Peyer's patch (tissue), 4 donors: Measurements from ENCODE around the gene NAA25. TPM values are rescaled to one million over a fixed set of nuclear protein-coding genes. Genes with fewer than 3 reads are reported as not detected.

Source experiments
- DNase-seq, 3 donors: peaks; one replicate each; pipeline ENCODE4 v3.0.0-alpha.2; 2017 to 2019
- H3K27ac ChIP-seq, 4 donors: fragments of 200-600 bp; sonication (generic); one replicate each; pipeline ENCODE4 v1.5.1; 2016 to 2019
- H3K27me3 ChIP-seq, 2 donors: fragments of 200-600 bp; sonication (generic); one replicate each; pipeline ENCODE4 v1.5.1; 2019
- H3K36me3 ChIP-seq, 3 donors: fragments of 200-600 bp; sonication (generic); one replicate each; pipeline ENCODE4 v1.5.1; 2016 to 2019
- H3K4me1 ChIP-seq, 4 donors: fragments of 200-600 bp; sonication (generic); one replicate each; pipeline ENCODE4 v1.5.1; 2016 to 2019
- H3K4me3 ChIP-seq, 4 donors: fragments of 200-600 bp; sonication (generic); 1 replicate in 3 of 4; 2 replicates in 1 of 4; pipeline ENCODE4 v1.5.1; 2016 to 2019; ENCODE audit warnings: mild to moderate bottlenecking in 1 of 4
- H3K9me3 ChIP-seq, 4 donors: fragments of 200-600 bp; sonication (generic); one replicate each; pipeline ENCODE4 v1.5.1; 2016 to 2019; ENCODE audit warnings: mild to moderate bottlenecking in 1 of 4
- POLR2A ChIP-seq, 2 donors: fragments of 450-650 bp; IDR thresholded peaks; one replicate each; pipeline ENCODE4 v1.5.1; 2017; ENCODE audit warnings: antibody characterized with exemption in 2 of 2, mild to moderate bottlenecking in 2 of 2, moderate library complexity in 2 of 2
- total RNA-seq, 4 donors: library from RNA; depleted of rRNA; stranded (reverse); fragments of >200 nt; gene quantifications; one replicate each; pipeline ENCODE4 v1.1.0, GENCODE V29; 2016
- TF ChIP-seq, protein P1 (sequence below), 6 experiments: fragments of 450-650 bp in 4 of 6; fragments of 200-600 bp in 2 of 6; sonication (generic) in 1 of 6; IDR thresholded peaks; one replicate each; pipeline ENCODE4 v1.5.1; 2017 to 2019; ENCODE audit warnings: antibody characterized with exemption in 6 of 6, mild to moderate bottlenecking in 3 of 6, moderate library complexity in 1 of 6

The NAA25 gene
- total RNA-seq, 4 donors from 2014 or later: 18.9 to 25.6 (median 22.2) TPM

DNA sequence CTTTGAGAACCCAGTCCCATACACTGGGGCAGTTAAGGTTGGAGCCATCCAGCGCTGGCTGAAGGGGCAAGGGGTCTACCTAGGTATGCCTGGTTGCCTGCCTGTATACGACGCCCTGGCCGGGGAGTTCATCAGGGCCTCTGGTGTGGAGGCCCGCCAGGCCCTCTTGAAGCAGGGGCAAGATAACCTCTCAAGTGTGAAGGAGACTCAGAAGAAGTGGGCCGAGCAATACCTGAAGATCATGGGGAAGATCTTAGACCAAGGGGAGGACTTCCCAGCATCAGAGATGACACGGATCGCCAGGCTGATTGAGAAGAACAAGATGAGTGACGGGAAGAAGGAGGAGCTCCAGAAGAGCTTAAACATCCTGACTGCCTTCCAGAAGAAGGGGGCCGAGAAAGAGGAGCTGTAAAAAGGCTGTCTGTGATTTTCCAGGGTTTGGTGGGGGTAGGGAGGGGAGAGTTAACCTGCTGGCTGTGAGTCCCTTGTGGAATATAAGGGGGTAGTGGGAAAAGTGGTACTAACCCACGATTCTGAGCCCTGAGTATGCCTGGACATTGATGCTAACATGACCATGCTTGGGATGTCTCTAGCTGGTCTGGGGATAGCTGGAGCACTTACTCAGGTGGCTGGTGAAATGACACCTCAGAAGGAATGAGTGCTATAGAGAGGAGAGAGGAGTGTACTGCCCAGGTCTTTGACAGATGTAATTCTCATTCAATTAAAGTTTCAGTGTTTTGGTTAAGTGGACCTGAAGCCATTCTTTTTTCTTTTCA, 86.2 kb downstream of the NAA25 start:
- Histone ChIP-seq H3K36me3 (peaks cover 0 to 65% (median 0%) of the 10 kb centered on the region in 3 donors), H3K27me3 (no peaks in the 10 kb centered on the region), H3K27ac (no peak overlapping the region)

DNA sequence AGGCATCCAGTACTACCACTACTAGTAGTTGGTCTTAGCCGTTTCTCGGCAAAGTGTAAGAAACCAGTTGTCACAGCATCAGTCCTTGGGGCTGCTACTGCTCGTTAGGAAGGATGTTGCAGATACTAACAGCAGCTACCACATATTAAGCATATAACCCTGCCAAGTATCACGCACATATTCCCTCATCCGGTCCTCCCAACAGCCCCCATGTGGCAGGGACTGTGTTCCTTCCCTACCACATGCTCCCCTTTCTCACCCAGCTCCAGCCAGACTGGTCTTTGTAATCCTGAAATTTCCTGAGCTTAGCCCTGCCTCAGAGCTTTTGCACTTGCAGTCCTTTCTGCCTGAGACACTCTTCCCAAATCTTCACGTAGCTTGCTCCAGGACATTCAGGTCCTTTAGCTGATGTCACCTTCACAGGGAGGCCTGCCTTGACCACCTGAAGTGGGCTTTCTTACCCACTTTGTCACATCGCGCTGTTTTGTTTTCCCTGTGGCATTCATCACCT, 87.6 kb downstream of the NAA25 start:
- no peak for DNase-seq
- no peaks in the 10 kb centered on the region for H3K27me3 ChIP-seq
- H3K27ac ChIP-seq: no peak overlapping the region
- peaks cover 0 to 70% (median 0%) of the 10 kb centered on the region in 3 donors for H3K36me3 ChIP-seq
- no peak for TF ChIP-seq POLR2A (IDR thresholded peaks at IDR 0.05)
- TF ChIP-seq, protein P1, sequence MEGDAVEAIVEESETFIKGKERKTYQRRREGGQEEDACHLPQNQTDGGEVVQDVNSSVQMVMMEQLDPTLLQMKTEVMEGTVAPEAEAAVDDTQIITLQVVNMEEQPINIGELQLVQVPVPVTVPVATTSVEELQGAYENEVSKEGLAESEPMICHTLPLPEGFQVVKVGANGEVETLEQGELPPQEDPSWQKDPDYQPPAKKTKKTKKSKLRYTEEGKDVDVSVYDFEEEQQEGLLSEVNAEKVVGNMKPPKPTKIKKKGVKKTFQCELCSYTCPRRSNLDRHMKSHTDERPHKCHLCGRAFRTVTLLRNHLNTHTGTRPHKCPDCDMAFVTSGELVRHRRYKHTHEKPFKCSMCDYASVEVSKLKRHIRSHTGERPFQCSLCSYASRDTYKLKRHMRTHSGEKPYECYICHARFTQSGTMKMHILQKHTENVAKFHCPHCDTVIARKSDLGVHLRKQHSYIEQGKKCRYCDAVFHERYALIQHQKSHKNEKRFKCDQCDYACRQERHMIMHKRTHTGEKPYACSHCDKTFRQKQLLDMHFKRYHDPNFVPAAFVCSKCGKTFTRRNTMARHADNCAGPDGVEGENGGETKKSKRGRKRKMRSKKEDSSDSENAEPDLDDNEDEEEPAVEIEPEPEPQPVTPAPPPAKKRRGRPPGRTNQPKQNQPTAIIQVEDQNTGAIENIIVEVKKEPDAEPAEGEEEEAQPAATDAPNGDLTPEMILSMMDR (IDR thresholded peaks at IDR 0.05): no peak
- H3K4me3 ChIP-seq: no peak overlapping the region
- no peaks in the 10 kb centered on the region for H3K4me1 ChIP-seq
- no peaks in the 10 kb centered on the region for H3K9me3 ChIP-seq

More for the DNA sequence above, 86.2 kb downstream of the NAA25 start:
- TF ChIP-seq, protein P1 (IDR thresholded peaks at IDR 0.05): no peak
- TF ChIP-seq POLR2A (IDR thresholded peaks at IDR 0.05): no peak
- H3K4me1 ChIP-seq: no peaks in the 10 kb centered on the region
- no peak for DNase-seq
- H3K4me3 ChIP-seq: no peak overlapping the region
- no peaks in the 10 kb centered on the region for H3K9me3 ChIP-seq

GRCh38 chr12:112018571-112019237, 89.9 kb downstream of the NAA25 start:
- Histone ChIP-seq H3K9me3 (no peaks in the 10 kb centered on the region), H3K27ac (no peak overlapping the region), H3K36me3 (peaks cover 0 to 60% (median 0%) of the 10 kb centered on the region in 3 donors), H3K4me3 (no peak overlapping the region), H3K4me1 (peaks cover 0 to 9% (median 4%) of the 10 kb centered on the region in 4 donors), H3K27me3 (no peaks in the 10 kb centered on the region)
- TF ChIP-seq, protein P1 (IDR thresholded peaks at IDR 0.05): no peak
- no peak for TF ChIP-seq POLR2A (IDR thresholded peaks at IDR 0.05)
- DNase-seq: no peak

DNA sequence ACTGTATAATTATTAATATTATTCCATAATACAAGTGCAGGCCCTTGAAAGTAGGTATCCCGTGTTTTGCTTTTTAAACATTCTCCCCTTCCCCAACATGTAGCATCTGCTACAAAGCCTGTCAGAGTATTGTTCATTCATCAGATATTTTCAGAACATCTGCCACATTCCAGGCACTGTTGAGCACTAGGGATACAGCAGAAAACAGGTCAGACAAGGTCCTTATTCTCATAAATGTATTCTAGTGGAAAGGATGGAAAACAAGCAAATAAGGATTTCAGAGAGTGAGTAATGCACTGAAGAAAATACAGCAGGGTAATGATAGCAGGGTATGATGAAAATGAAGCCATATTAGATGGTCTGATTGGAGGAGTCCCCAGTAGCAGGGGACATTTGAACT, 91.5 kb downstream of the NAA25 start:
- Histone ChIP-seq H3K4me3 (no peak overlapping the region), H3K27me3 (no peaks in the 10 kb centered on the region), H3K27ac (no peak overlapping the region), H3K4me1 (peaks cover 0 to 13% (median 4%) of the 10 kb centered on the region in 4 donors), H3K9me3 (no peaks in the 10 kb centered on the region), H3K36me3 (peaks cover 0 to 45% (median 0%) of the 10 kb centered on the region in 3 donors)
- no peak for TF ChIP-seq POLR2A (IDR thresholded peaks at IDR 0.05)
- TF ChIP-seq, protein P1 (IDR thresholded peaks at IDR 0.05): no peak
- DNase-seq: no peak

GRCh38 chr12:112015938-112016337, 92.6 kb downstream of the NAA25 start:
- Histone ChIP-seq H3K4me3 (no peak overlapping the region), H3K4me1 (peaks cover 3 to 22% (median 7%) of the 10 kb centered on the region in 4 donors), H3K36me3 (peaks cover 0 to 36% (median 0%) of the 10 kb centered on the region in 3 donors), H3K27me3 (no peaks in the 10 kb centered on the region), H3K9me3 (no peaks in the 10 kb centered on the region), H3K27ac (no peak overlapping the region)
- TF ChIP-seq, protein P1 (IDR thresholded peaks at IDR 0.05): no peak
- no peak for TF ChIP-seq POLR2A (IDR thresholded peaks at IDR 0.05)
- no peak for DNase-seq
